Stimulated activated CD8-positive, alpha-beta memory T cell treated with anti-CD3 and anti-CD28 coated beads, Interleukin-12 subunit alpha, Interleukin-12 subunit beta, amount 100 ng/mL, for 1 hour (primary cell): ENCODE results near the gene CSF2RB.

ENCODE experiments used
- DNase-seq: peaks from one replicate; pipeline ENCODE4 v3.0.0-alpha.2; 2020; ENCODE audit warnings: low read depth

The CSF2RB gene

DNA sequence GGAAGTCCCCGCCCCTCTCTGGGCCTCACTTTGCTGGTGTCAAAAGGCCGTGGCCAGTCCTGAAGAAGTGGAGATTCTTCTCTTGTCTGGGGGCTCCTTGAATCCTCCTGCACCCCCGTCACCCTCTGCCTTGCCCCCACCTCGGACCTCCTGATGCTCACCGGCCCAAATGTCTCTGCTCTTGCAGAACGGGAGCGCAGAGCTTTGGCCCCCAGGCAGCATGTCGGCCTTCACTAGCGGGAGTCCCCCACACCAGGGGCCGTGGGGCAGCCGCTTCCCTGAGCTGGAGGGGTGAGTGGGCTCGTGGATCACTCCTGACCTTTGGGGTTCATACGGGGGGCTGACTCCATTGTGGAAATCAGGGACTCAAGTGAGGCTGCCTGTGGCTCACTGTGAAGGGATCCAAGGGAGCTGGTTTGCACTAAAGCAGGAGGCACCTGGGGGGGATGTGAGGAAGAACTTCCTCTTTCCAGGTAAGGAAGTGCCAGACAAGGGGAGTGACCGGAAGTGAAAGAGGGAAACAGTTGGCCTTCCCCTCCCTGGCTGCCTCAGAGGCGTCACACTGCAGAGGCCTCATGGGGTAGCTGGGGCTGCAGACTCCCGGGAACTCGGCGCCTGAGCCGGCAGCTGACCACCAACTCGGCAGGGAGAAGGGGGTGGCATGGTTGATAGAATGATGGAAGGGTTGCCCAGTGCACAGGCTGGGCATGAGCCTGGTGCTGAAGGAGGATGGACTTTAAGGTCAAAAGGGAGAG, 23.1 kb downstream of the CSF2RB start:
- DNase-seq = no peak

DNA sequence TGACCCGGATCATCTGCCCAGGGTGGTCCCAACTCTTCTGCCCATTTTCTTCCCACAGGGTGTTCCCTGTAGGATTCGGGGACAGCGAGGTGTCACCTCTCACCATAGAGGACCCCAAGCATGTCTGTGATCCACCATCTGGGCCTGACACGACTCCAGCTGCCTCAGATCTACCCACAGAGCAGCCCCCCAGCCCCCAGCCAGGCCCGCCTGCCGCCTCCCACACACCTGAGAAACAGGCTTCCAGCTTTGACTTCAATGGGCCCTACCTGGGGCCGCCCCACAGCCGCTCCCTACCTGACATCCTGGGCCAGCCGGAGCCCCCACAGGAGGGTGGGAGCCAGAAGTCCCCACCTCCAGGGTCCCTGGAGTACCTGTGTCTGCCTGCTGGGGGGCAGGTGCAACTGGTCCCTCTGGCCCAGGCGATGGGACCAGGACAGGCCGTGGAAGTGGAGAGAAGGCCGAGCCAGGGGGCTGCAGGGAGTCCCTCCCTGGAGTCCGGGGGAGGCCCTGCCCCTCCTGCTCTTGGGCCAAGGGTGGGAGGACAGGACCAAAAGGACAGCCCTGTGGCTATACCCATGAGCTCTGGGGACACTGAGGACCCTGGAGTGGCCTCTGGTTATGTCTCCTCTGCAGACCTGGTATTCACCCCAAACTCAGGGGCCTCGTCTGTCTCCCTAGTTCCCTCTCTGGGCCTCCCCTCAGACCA, 24.0 kb downstream of the CSF2RB start:
- no peak for DNase-seq

GRCh38 chr22:36938028-36938425, 24.6 kb downstream of the CSF2RB start:
- no peak for DNase-seq

- no peak for DNase-seq
Observed at GRCh38 chr22:36938886-36939285, 25.5 kb downstream of the CSF2RB start.

DNA sequence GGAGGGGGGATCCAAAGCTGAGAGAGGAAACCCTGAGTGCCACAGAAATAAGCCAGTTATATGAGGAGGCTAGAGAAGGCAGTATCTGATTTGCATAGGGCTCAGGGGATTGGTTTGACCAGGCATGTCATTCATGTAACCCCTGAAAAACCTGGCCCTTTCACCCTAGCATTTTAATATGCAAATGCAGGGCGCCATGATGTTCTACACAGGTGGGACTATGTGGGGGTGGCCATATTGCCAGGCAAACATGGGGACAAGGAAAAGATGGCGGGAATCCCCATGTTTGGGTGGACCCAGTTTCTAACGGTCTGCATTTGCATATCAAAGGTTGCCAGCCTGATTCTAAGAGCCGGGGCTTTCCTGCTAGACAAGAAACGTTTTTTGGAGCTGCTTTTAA, 27.2 kb downstream of the CSF2RB start:
- DNase-seq = no peak

DNA sequence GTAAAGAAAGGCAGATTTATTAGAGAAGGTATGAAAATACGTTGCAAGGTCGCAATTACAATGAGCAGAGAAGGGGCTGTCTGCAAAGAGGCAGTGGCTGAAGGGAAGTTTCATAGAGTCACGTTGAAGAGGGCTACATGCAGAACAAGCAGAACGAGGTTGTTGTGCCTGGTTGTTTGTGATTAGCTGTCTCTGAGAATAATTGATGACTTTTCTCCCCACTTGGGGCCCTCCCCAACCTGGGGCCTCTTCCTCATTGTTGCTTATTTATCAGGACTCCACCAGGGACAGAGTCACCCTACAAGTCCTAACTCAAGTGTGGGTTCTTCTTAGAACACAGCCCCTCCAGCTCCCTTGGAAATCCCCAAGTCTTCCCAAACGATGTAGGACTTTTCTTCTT, 29.1 kb downstream of the CSF2RB start:
- no peak for DNase-seq

- DNase-seq = no peak
Observed at GRCh38 chr22:36946421-36947158, 33.2 kb downstream of the CSF2RB start.

DNA sequence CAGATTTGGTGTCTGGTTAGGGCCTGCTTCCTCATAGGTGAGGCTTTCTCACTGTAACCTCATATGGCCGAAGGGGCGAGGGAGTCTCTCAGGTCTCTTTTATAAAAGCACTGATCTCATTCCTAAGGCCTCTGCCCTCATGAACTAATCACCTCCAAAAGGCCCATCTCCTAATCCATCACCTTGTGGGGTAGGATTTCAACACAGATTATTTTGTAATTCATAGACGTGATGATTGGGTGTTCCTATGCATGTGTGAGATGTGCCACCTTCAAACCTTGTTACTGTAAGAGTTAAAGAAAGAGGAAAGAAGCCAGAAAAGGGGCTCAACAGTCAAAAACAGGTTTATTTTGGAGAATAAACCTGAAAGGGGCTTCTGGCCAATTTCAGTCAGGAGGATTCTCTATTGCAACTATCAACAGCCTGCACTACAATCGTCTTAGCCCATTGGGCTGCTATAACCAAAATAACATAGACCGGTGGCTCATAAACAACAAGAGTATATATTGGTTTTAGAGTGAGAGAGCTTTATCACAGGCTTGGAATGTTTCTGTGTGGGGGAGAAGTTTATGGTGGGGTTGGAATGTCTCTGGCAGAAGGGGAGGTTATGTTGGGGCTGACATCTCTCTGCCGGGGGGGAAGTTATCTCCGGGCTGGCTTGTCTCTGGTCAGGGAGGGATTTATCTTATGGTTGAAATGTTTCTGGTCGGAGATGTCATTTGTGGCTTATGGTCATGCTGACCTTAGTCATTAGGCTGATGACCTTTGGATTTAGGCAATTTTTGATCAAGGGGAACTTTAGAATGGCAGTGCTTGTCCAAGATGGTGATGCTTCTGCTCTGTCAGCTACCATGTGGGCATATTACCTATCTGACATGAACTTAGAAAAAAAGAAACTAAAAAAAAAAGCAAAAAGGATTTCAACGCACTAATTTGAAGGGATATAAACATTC, 35.1 kb downstream of the CSF2RB start:
- DNase-seq = no peak

DNA sequence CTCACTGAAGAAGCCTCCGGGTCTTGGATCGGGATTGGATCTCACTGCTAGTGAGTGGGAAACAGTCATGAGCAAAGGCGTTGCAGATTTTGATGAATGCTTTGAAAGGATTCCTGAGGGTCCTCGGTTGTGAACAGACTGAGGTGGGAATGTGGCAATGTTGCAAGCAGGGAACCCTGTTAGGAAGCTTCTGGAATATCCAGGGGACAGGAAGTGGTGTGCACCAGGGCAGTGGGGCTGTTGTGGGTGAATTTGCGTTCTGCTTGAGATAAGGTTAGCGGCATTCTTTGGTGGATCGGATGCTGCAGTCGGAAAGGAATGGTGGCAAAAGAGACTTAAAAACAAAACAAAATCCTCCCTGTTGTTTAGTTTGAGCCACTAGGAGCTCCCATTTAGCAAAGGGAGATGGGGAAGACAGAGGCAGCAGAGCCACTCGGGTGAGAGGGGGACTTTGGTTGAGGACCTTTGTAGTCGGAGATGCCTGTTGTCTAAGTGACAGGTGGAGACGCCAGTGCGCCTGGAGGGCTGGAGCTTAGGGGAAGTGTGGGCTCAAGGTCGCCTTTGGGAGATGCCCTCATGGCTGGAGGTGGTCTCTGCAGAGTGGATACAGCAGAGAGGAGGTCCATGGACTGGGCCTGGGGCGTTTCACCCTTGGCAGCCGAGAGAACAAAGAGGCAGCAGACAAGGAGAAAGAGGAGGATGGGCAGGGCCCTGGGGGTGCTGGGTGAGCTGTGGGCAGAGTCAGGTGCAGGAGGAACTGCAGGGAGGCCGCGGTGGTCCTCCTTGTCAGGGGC, 37.6 kb downstream of the CSF2RB start:
- DNase-seq = no peak

DNA sequence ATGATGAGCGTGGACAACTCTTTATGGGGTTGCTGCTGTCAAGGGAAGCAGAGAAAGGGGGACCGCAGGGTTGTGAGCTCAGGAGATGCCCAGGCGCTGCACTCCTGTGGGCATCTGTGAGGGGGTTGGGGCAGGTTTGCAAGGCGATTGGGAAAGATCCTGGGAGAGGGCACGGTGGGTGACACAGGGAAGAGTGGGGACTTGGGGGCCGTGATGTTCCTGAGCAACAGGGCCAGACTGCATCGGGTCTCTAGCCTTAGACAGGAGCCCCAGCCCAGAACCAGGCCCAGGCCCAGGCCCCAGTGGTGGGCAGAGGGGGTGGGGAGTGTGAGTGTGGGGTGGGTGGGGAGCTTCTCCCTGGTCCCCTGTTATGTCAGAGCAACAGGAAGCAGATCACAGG, 38.3 kb downstream of the CSF2RB start:
- no peak for DNase-seq

DNA sequence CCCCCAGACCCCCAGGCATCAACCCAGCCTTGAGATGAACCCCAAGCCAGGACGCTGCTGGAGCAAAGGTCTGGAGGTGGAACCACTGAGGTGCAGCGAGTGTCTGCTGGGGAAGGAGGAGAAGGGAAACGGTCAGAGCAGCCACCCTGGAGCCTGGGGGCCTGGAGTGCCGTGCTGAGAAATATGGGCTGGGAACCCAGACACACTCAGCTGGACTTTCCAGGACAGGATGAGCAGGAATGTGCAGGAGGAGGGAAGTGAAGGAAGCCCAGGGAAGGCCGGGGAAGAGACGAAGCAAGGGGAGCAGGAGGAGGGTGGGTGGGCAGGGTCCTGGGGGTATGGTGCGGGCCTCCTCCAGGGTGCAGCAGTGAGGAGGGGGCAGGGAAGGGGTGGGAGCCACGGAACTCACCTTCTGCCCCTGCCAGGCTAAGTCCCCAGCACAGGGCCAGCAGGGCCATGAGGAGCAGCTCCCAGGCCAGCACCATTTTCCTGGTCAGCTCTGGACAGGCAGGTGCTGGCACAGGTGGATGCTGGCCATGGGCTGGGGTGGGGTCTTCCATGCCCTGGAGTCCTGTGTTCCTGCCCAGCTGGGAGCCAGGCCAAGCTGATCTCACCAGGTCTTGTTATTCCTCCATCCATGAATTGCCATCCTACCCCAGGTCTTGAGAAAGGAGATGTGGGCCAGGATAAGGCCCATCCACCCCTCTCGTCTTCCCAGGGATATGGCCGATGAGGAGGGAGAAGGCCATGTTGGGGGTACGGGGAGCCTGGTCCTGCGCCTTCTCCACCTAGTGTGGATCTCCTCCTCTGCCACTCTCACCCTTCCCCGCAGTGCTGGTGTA, 40.0 kb downstream of the CSF2RB start:
- no peak for DNase-seq

GRCh38 chr22:36954251-36955014, 41.0 kb downstream of the CSF2RB start:
- no peak for DNase-seq

DNA sequence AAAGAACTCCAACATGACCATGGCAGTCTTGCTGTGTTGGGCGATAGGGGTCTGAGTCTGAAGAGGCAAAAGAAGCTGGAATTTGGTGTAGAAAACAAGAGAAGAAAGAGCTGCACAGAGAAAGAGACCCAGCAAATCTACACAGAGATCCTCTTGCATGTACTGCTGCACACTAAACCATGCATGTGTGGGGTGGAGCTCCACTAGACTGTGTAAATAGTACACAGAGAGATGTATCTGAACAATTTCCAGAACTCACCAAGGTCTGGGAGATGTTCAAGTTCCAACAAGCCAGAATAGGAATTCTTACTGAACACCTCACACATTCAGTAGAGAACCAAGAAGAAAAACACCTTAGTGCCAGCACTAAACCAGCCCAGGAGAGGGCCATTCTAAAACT, 42.3 kb downstream of the CSF2RB start:
- DNase-seq = no peak

DNA sequence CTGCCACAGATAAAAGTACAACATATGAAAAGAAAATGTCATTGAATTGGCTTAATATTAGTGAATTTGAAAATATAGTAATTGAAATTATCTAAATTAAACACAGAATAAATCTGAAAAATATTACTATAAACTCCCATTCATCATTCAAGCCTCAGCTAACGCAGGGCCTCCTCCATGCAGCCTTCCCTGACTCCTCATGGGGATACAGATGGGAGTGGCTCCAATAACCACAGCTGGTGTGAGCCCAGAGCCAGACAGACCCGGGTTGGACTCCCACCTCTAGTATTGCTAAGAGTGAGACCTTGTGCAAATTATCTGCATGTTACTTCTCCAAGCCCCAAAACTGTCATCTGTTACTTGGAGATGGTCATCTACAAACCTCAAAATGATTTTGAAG, 44.9 kb downstream of the CSF2RB start:
- DNase-seq = no peak

GRCh38 chr22:36961626-36962025, 48.2 kb downstream of the CSF2RB start:
- no peak for DNase-seq

- DNase-seq = no peak
Observed at GRCh38 chr22:36963302-36963701, 49.9 kb downstream of the CSF2RB start.

- no peak for DNase-seq
Observed at GRCh38 chr22:36964106-36964505, 50.7 kb downstream of the CSF2RB start.

GRCh38 chr22:36965696-36966095, 52.3 kb downstream of the CSF2RB start:
- DNase-seq = no peak

- no peak for DNase-seq
Observed at GRCh38 chr22:36966851-36967540, 53.6 kb downstream of the CSF2RB start.
